ENCODE results near the gene HSD17B4.
"Not testable (repeated sequence)": the region's sequence is repeated elsewhere in the genome, so short reads cannot be mapped to it uniquely, and the experiment has no call there.

HSD17B4 gene

GRCh38 chr5:119452373-119453039 is at the start of gene HSD17B4:
Gene HSD17B4 (plus strand): TSS chr5:119452497. CDS start chr5:119452576, 79 bp downstream.
- peak; percentile 85 for FAIRE-seq

DNA sequence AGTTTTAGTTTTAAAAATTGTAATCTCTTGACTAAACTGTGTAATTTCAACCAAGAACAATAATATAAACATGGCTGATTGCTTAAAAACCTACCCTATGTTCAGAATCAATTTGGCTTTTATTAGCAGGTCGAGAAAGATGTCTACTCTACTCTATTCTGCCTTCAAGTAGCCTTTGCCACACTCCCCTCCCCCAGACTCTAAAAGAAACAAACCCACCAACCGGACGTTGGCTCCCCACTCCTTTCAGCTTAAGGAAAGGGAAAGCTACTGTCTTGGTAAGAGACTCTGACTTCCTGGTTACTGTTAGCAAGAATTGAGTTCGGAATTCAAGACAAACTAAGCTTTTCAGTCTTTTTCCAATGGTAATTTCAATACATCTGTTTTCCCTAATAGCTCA is 49.7 kb upstream of the HSD17B4 start:
- no peak for FAIRE-seq

DNA sequence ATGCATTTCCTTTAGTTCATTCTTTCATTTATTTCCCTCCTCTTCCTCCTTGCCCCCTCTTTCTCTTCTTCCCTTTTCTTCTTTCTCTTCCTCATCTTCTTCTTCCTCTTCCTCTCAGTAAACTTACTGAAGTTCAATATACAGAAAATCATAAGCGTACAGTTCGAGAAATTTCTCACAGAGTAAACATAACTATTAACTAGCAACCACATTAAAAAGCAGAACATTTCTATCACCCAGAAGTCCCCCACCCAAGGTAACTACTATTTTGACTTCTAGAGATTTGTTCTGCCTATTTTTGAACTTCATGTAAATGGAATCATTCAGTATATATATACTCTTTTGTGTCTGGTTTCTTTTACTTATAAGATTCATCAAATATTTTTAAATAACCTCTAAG is 48.3 kb upstream of the HSD17B4 start:
- FAIRE-seq, result no peak

- FAIRE-seq, result no peak
These were observed 46.9 kb upstream of the HSD17B4 start for GRCh38 chr5:119405419-119405818.

- FAIRE-seq, result no peak
These were observed 45.7 kb upstream of the HSD17B4 start for GRCh38 chr5:119406551-119407110.

DNA sequence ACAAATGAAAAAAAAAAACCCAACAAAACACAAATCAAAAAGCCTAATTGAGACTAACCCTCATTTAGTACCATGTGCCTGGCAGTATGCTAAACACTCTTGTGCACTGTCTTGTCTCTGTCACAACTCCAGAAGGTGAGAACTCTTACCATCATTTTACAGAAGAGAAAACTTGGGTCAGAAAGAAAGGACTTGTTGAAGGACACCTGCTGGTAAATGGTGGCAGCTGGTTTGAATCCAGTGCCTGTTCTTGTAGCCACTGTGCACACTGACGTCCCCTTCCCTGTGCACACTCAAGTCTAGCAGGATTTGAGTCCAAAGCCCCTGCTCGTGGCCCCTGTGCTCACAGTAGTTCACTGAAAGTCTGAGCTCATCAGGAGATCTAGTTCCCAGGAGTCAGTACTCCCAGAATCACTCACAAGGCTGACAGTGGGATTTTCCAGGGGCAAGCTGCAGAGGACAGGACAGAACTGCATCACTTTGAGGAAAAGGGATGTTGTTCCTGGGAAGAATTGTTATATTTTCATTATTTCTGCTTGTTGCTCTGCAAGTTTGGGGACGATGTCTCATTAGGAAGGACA is 43.0 kb upstream of the HSD17B4 start:
- FAIRE-seq, result no peak

GRCh38 chr5:119410448-119411159 is 41.7 kb upstream of the HSD17B4 start:
- FAIRE-seq, result no peak

DNA sequence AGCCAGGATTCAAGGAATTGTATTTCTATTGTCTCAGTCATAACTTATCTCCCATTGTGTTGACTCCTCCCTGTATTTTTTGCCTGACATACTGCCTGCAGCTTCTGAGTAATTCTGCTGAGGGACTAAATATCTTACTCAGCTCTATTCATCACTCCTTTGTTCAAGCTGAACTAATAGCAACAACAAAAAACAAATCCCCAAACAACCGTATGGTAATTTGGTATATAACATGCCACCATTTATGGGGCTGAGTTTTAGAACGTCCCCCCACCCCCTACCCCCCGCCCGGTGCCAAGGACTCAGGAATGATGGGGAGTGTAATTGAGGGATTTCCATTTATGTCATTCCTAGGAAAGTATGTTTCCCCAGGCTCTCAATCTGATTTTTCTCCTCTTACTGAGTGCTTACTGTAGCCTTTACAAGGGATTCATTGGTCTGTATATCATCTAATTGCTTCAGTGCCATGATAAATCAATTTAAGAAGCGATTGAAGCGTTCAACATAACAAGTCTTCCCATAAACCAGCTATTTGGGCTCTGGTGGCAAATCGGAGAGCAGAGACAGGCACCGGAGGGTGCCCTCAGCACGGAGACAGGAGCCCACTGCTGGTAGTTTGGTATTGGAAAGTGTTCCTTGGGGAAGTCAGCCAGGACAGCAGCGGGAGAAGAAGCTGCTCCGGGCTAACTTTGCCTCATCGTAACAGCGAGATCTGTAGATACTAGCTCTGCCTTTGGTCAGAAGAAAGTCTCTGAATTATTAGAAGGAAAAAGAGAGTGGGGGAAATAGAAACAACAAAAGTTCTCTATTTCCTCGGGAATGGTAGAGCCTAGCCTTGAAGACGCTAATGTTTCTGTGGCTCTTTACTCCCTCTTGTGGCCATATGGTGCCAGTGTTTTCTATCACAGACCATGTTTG is 40.7 kb upstream of the HSD17B4 start:
- FAIRE-seq, result peak; percentile 95

DNA sequence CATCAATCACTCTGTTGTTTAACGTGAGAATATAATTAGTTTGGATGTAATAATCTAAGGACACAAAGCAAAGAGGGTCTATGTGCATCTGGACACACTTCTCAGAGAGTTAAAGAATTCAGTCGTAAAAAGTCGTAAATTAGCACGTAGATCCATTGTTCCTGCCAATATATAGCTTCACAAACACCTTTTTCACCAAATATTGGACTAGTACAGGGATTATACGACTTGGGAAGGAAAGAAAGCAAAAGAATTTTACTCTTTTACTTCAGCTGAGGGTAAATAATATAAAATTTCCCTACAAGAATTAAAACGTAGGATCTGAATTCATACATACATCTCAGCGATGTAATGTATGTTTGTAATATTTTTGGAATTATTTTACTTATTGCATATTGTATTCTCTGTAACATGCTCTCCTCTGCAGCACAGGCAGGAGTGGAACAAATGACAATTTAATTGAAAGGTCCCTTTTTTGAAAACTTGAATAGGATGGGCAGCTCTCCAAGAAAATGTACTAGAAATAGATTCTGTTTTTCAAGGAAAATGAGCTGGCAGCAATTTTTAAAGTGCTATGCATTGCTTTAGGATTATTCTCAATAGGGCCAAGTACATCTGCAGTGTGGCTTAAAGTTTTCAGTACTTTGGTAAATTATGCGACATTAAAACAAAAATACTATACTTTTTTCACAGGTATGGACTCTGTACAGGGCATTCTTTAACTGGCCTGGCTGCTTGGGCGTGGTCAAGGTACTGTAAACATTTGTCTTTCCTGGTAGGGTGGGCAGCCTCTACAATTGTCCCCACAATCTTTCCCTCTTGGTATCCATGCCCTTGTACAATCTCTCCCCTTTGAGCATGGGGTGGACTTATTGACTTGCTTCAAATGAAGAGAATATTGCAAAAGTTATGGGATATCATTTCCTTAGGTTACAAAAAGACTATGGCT is 39.7 kb upstream of the HSD17B4 start:
- FAIRE-seq, result no peak

- not testable (repeated sequence) for FAIRE-seq
These were observed 38.1 kb upstream of the HSD17B4 start for GRCh38 chr5:119414124-119414734.

DNA sequence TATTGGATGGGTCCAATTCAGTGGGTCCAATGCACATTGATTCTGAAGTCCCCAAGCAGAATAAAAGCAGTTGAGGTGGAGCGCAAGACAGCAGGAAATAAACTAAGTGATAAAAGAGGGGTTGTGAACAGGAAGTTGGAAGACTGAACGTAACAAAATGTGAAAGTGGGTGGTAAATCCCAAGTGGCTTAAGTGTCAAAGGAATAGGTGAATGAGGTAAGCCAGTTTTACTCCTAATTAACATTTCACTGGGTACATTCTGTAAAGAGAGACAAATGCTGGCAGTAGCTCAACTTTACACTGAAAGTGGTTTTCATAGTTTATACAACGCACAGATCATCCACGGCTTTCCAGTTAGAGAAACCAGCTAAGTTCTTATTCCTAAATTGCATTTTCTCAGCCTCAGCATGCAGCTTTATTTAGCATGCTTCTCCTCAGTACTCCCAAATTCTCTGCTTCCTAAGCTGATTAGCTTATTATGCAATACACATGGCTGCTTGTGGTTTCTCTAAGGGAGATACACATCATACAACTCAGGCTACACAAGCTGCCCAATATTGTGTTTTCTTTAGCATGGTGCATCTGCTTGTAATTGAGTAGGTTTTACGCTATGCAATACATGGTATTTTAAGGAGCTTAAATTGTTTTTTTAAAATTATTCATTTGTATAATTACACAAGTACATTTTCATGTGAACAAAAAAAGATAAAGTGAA is 34.2 kb upstream of the HSD17B4 start:
- FAIRE-seq, result no peak

- no peak for FAIRE-seq
These were observed 33.6 kb upstream of the HSD17B4 start for GRCh38 chr5:119418606-119419100.

DNA sequence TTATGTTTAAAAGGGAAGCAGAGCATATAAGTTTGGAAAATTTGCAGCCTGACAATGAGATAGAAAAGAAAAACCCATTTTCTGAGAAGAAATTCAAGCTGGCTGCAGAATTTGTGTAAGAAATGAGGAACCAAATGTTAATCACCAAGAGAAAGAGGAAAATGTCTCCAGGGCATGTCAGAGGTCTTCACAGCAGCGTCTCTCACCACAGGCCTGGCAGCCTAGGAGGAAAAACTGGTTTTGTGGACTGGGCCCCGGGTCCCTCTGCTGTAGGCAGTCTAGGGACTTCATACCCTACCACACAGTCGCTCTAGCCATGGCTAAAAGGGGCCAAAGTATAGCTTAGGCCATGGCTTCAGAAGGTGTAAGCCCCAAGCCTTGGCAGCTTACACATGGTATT is 32.1 kb upstream of the HSD17B4 start:
- no peak for FAIRE-seq

DNA sequence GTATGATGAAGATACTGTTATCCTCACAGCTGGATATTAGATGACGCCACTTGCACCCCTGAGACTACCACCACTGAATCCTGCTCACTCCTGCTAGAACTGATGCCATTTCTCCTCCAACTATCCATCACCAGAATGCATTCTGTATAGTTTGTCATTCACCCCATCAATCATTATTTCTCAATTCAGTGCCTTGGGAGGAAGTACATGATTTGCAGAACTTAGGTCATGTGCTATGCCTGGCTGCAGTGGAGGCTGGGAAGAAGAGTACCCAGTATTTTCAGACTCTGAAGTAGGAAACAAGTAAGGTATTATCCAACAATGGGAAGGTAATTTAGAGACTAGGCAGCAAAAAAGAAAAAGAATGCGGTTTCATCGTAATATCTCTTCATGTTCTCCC is 26.2 kb upstream of the HSD17B4 start:
- FAIRE-seq, result no peak

DNA sequence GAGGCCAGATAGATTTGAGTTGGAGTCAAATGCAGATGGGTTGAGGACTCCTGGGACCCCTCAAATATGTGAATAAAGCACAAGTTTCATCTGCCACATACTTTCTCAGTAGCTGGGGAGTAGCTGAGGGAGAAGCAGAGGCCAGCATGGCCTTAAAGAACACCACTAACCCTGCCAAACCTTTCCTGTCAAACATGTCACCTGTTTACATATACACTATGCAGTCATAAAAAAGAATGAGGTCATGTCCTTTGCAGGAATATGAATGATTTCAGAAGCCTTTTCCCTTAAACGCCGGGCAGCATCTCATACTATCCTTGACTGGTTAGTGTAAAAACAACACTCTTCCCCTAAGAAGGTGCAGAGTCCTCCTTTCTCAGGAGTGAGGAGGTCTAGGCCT is 25.2 kb upstream of the HSD17B4 start:
- FAIRE-seq, result no peak

- FAIRE-seq, result not testable (repeated sequence)
These were observed 24.7 kb upstream of the HSD17B4 start for GRCh38 chr5:119427596-119427995.

DNA sequence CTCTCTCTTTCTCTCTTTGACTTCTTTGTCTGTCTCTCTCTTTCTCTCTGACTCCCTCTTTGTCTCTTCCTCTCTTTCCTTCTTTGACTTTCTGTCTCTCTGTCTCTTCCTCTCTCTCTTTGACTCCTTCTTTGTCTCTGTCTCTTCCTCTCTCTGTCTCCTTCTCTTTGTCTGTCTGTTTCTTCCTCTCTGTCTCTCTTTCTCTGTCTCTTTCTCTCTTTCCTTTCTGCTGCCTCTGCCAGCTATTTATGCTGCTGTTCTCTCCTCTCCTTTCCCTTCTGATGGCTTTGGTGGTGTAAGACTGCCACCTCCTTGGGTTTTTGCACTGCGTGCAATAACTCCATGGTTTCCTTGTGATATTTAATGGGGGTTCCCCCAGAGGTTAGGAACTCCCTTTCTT is 24.1 kb upstream of the HSD17B4 start:
- FAIRE-seq, result not testable (repeated sequence)

DNA sequence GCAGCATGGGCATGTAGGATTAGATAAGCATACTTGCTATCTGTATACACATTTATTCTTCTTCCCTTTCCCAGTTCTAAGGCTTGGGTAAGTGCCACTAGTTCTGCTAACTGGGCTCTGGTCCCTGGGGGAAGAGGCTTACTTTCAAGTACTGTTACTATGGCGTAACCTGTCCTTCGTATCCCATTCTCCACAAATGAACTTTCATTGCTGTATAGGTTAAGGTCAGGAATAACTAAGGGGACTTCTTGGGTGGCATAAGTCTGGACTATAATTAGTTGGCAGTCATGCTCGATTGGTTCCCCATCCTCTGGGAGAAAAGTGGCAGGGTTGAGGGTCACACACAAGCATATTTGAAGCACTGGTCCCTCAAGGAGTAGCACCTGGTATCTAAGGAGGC is 23.7 kb upstream of the HSD17B4 start:
- not testable (repeated sequence) for FAIRE-seq

DNA sequence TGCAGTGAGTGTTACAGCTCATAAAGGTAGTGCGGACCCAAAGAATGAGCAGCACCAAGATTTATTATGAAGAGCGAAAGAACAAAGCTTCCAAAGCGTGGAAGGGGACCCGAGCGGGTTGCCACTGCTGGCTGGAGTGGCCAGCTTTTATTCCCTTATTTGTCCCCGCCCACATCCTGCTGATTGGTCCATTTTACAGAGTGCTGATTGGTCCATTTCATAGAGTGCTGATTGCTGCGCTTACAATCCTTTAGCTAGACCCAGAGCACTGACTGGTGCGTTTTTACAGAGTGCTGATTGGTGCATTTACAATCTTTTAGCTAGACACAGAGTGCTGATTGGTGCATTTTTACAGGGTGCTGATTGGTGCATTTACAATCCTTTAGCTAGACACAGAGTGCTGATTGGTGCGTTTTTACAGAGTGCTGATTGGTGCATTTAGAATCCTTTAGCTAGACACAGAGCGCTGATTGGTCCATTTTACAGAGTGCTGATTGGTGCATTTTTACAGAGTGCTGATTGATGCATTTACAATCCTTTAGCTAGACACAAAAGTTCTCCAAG is 19.5 kb upstream of the HSD17B4 start:
- FAIRE-seq, result not testable (repeated sequence)

Data from G401.6 (cell line).